Measurements from ENCODE around the gene SLC45A1. TPM values are rescaled to one million over a fixed set of nuclear protein-coding genes. Genes with fewer than 3 reads are reported as not detected.
A peak's percentile ranks its signal among the peaks of the same experiment; 100 is the strongest.

The SLC45A1 gene
- total RNA-seq, 1 donor from 2014 or later = 6.1 TPM

DNA sequence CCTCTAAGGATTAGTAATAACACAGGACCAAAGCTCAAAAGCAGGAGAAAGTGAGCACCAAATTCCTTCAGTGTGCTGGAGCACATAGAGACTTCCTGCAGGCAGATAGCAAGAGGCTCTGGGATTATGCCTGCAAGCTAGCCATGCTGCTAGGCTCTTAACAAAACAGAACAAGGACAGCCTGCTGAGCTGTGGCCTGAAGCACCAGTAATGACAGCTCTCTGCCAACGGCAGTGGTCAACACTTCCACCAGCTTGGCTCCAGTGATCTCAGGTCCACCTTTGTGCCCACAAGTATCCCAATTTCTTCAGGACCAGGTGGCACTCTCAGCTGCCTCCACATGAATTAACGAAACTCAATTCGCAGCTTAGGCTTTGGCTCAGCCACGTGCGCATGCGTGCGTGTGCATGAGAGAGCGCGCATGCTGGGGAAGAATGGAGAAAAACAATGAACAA is 64.2 kb downstream of the SLC45A1 start:
- no peak for DNase-seq
- no peaks in the 10 kb centered on the region for H3K36me3 Mint-ChIP-seq (ENCODE audit: unreplicated experiment)
- H3K9me3 Mint-ChIP-seq (ENCODE audit: unreplicated experiment) = peaks cover 14% of the 10 kb centered on the region
- TF ChIP-seq, protein P1, sequence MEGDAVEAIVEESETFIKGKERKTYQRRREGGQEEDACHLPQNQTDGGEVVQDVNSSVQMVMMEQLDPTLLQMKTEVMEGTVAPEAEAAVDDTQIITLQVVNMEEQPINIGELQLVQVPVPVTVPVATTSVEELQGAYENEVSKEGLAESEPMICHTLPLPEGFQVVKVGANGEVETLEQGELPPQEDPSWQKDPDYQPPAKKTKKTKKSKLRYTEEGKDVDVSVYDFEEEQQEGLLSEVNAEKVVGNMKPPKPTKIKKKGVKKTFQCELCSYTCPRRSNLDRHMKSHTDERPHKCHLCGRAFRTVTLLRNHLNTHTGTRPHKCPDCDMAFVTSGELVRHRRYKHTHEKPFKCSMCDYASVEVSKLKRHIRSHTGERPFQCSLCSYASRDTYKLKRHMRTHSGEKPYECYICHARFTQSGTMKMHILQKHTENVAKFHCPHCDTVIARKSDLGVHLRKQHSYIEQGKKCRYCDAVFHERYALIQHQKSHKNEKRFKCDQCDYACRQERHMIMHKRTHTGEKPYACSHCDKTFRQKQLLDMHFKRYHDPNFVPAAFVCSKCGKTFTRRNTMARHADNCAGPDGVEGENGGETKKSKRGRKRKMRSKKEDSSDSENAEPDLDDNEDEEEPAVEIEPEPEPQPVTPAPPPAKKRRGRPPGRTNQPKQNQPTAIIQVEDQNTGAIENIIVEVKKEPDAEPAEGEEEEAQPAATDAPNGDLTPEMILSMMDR (IDR thresholded peaks at IDR 0.05; ENCODE audit: partially characterized antibody, unreplicated experiment) = no peak
- no peak overlapping the region for H3K4me3 Mint-ChIP-seq (ENCODE audit: unreplicated experiment)
- H3K27me3 Mint-ChIP-seq (ENCODE audit: unreplicated experiment) = peaks cover 13% of the 10 kb centered on the region
- H3K27ac Mint-ChIP-seq (ENCODE audit: unreplicated experiment) = peak overlapping the region; percentile 28
- peaks cover 56% of the 10 kb centered on the region for H3K4me1 Mint-ChIP-seq (ENCODE audit: low read depth, unreplicated experiment)

DNA sequence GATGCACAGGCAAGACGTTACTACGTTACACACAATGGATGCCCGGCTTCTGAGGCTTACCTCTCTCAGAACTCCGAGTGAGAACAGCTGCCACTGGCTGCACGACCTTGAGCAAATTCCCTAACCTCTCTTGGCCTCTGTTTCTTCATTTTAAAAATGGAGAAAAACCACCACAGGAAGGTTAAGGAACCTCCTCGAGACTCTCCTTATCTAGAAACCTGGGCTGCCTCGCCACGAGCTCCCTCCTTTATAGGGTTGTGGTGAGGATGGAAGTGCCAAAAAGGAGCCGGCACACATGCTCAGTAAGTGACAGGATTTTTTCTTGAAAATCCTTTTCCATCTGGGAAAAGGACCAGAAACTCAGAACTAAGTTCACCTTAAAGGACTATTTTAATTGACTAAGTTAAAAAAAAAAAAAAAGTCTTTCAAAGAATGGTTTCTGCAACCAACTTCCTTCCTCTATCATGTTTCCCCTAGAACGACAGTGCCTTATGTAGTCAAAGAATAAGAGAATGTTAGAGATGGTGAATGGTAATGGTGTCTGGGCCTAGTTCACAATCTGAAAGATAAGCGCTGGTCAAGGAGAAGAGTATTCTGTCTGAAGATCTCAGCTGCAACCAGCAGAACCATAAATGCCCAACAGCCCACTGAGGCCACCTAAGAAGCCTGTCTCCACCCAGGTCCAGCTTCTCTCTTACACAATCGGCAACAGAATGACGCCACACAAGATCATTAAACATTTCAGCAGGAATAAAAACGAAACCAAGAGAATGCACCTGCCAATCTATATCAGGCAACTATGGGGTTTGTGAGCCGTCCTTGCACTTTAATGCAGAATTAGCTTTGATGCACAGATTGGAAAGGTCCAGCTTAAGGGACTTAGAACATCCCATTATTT is 64.9 kb downstream of the SLC45A1 start:
- H3K4me3 Mint-ChIP-seq (ENCODE audit: unreplicated experiment) = no peak overlapping the region
- DNase-seq = no peak
- H3K4me1 Mint-ChIP-seq (ENCODE audit: low read depth, unreplicated experiment) = peaks cover 57% of the 10 kb centered on the region
- peaks cover 14% of the 10 kb centered on the region for H3K9me3 Mint-ChIP-seq (ENCODE audit: unreplicated experiment)
- no peaks in the 10 kb centered on the region for H3K36me3 Mint-ChIP-seq (ENCODE audit: unreplicated experiment)
- H3K27ac Mint-ChIP-seq (ENCODE audit: unreplicated experiment) = peak overlapping the region; percentile 77
- peaks cover 10% of the 10 kb centered on the region for H3K27me3 Mint-ChIP-seq (ENCODE audit: unreplicated experiment)
- TF ChIP-seq, protein P1 (IDR thresholded peaks at IDR 0.05; ENCODE audit: partially characterized antibody, unreplicated experiment) = no peak

DNA sequence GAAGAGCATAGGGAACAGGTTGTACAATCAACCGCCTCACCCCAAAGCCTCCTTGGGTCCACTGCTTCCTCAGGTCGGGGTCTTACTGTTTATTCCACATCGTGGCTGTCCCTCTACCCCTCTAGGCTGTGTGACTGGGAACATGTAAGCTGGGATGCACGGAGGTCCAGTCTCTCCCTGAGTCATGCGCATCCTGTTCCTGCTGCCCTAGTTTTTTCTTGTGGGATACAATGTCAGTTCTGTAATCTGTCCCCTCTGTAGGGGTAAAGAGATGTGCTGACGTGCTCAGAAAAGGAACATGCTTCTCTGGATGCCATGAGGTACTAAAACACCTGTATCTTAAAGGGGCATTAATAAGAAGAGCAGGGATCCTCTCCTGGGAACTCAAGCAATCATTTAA is 66.2 kb downstream of the SLC45A1 start:
- Mint-ChIP-seq H3K36me3 (ENCODE audit: unreplicated experiment) (peaks cover 3% of the 10 kb centered on the region), H3K4me3 (ENCODE audit: unreplicated experiment) (no peak overlapping the region), H3K4me1 (ENCODE audit: low read depth, unreplicated experiment) (peaks cover 54% of the 10 kb centered on the region), H3K27me3 (ENCODE audit: unreplicated experiment) (peaks cover 9% of the 10 kb centered on the region), H3K27ac (ENCODE audit: unreplicated experiment) (peak overlapping the region; percentile 28), H3K9me3 (ENCODE audit: unreplicated experiment) (peaks cover 19% of the 10 kb centered on the region)
- TF ChIP-seq, protein P1 (IDR thresholded peaks at IDR 0.05; ENCODE audit: partially characterized antibody, unreplicated experiment) = no peak
- no peak for DNase-seq

DNA sequence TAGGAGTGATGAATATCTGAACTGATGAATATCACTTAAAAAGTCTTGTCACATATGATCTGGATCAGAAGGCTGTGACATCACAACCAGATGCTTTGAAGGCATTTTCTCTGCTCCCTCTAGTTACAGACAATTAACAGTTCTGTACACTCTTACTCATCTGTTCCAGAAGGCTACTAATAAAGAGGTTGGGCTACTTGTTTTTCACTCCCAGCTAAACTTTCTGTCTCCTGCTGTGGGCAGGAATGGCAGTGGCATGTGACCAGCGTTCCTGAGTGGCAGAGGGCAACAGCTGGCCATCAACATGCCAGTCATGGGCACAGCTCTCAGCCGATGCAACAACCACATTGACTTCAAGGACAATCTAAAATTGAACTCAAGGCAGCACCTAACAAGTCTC is 66.7 kb downstream of the SLC45A1 start:
- Mint-ChIP-seq H3K9me3 (ENCODE audit: unreplicated experiment) (peaks cover 23% of the 10 kb centered on the region), H3K36me3 (ENCODE audit: unreplicated experiment) (peaks cover 3% of the 10 kb centered on the region), H3K4me1 (ENCODE audit: low read depth, unreplicated experiment) (peaks cover 58% of the 10 kb centered on the region), H3K27ac (ENCODE audit: unreplicated experiment) (peak overlapping the region; percentile 62), H3K4me3 (ENCODE audit: unreplicated experiment) (no peak overlapping the region), H3K27me3 (ENCODE audit: unreplicated experiment) (peaks cover 9% of the 10 kb centered on the region)
- no peak for DNase-seq
- TF ChIP-seq, protein P1 (IDR thresholded peaks at IDR 0.05; ENCODE audit: partially characterized antibody, unreplicated experiment) = no peak

DNA sequence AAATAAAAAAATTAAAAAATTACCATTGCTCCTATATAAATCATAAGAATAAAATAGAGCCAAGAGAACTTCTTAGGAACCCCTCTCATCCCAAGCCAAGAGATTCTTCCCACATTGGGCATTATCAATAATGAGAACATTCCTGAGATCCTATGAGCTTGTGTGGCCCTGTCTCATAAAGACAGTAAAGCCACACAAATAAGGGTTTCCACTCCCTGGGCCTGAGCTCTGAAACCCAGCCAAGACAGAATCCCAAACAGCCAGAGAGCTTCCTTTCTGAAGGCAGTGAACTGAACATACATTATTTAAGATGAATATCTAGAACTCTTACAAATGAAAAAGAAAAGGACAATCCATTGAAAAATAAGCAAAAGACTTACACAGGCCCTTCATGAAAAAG is 68.3 kb downstream of the SLC45A1 start:
- Mint-ChIP-seq H3K27ac (ENCODE audit: unreplicated experiment) (peak overlapping the region; percentile 44), H3K27me3 (ENCODE audit: unreplicated experiment) (peaks cover 5% of the 10 kb centered on the region), H3K4me3 (ENCODE audit: unreplicated experiment) (no peak overlapping the region), H3K4me1 (ENCODE audit: low read depth, unreplicated experiment) (peaks cover 60% of the 10 kb centered on the region), H3K36me3 (ENCODE audit: unreplicated experiment) (peaks cover 3% of the 10 kb centered on the region), H3K9me3 (ENCODE audit: unreplicated experiment) (peaks cover 28% of the 10 kb centered on the region)
- TF ChIP-seq, protein P1 (IDR thresholded peaks at IDR 0.05; ENCODE audit: partially characterized antibody, unreplicated experiment) = no peak
- DNase-seq = no peak

Data from glutamatergic neuron (in vitro differentiated cells).